ENCODE data around the gene NFATC3. TPM values are rescaled to one million over a fixed set of nuclear protein-coding genes. Genes with fewer than 3 reads are reported as not detected.

NFATC3 gene
- total and polyA plus RNA-seq, 2 donors (not counting 1 experiment from before 2014, with no cell fraction given), result 33.4 to 115 TPM

DNA sequence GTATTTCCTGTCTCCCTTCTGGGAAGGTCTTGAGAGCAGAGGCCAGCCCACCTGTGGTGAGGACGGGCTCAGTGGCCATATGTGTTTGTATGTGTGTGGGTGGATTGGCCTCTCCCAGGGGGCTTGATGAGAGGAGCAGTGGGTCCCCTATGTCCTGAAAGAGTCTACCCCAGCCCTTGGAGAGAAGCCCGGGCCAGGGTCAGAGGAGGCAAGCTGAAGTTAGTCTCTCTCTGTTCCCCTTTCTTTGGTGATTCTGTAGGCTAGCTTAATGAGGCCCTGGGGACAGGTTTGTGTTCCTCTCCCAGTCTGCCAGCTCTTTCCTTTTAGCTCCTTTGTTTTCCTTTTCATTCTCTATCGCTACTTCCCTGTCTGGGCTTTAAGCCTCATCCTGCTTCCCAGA lies 23.8 kb upstream of the NFATC3 start:
- peak overlapping the region; percentile 74 for H3K27ac Mint-ChIP-seq
- TF ChIP-seq, protein P1, sequence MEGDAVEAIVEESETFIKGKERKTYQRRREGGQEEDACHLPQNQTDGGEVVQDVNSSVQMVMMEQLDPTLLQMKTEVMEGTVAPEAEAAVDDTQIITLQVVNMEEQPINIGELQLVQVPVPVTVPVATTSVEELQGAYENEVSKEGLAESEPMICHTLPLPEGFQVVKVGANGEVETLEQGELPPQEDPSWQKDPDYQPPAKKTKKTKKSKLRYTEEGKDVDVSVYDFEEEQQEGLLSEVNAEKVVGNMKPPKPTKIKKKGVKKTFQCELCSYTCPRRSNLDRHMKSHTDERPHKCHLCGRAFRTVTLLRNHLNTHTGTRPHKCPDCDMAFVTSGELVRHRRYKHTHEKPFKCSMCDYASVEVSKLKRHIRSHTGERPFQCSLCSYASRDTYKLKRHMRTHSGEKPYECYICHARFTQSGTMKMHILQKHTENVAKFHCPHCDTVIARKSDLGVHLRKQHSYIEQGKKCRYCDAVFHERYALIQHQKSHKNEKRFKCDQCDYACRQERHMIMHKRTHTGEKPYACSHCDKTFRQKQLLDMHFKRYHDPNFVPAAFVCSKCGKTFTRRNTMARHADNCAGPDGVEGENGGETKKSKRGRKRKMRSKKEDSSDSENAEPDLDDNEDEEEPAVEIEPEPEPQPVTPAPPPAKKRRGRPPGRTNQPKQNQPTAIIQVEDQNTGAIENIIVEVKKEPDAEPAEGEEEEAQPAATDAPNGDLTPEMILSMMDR (IDR thresholded peaks at IDR 0.05), result no peak
- TF ChIP-seq EZH2 (IDR thresholded peaks at IDR 0.05; ENCODE audit: borderline replicate concordance, insufficient read depth, low read depth, low read length, poor library complexity, severe bottlenecking), result no peak

GRCh38 chr16:68062910-68063393 lies 22.2 kb upstream of the NFATC3 start:
- Histone ChIP-seq H3K4me2 (replicated peaks; ENCODE audit: low read depth, low read length, poor library complexity, severe bottlenecking) (no peak overlapping the region), H2AFZ (ENCODE audit: insufficient read depth, low read depth, low read length, poor library complexity, severe bottlenecking) (no peak overlapping the region), H4K20me1 (ENCODE audit: control insufficient read depth, insufficient read depth, low read length, poor library complexity, severe bottlenecking) (peaks cover 44% of the 10 kb centered on the region), H3K4me3 (ENCODE audit: control extremely low read depth in 1 of 5, extremely low read depth in 1 of 5, insufficient read depth in 1 of 5, low read depth in 2 of 5, low read length in 4 of 5) (no peak overlapping the region), H3K27ac (ENCODE audit: low read length in 2 of 2) (no peak overlapping the region), H3K79me2 (ENCODE audit: control insufficient read depth, insufficient read depth, low read length) (peaks cover 26% of the 10 kb centered on the region), H3K9me3 (ENCODE audit: control extremely low read depth in 1 of 3, control insufficient read depth in 2 of 3, insufficient read depth in 1 of 3, low read length in 2 of 3) (no peaks in the 10 kb centered on the region), H3K4me1 (ENCODE audit: control insufficient read depth in 2 of 2, insufficient read depth in 2 of 2, low read length in 2 of 2) (peaks cover 3 to 15% of the 10 kb centered on the region in 2 donors), H3K9ac (ENCODE audit: low read length) (no peak overlapping the region), H3K27me3 (replicated peaks in 1 of 4; ENCODE audit: control extremely low read depth in 1 of 4, control insufficient read depth in 3 of 4, insufficient read depth in 4 of 4, low read length in 3 of 4) (no peaks in the 10 kb centered on the region), H3K36me3 (replicated peaks in 1 of 2; ENCODE audit: control extremely low read depth in 1 of 2, control insufficient read depth in 1 of 2, extremely low read depth in 1 of 2, insufficient read depth in 2 of 2, low read length in 1 of 2) (peaks cover 18 to 67% of the 10 kb centered on the region in 2 experiments)
- DNase-seq, result no peak
- Mint-ChIP-seq H3K4me3 (no peak overlapping the region), H3K4me1 (peaks cover 15% of the 10 kb centered on the region), H3K27me3 (no peaks in the 10 kb centered on the region), H3K27ac (no peak overlapping the region), H3K9me3 (ENCODE audit: insufficient read depth) (no peaks in the 10 kb centered on the region)
- intact Hi-C loops (cut with micrococcal nuclease), result no loop called here
- ATAC-seq (ENCODE audit: low read depth), result no peak
- ChIA-PET POLR2A (interaction anchor here (0.6 kb wide), 1 partner anchor 57 kb away, joined by 5 read pairs; no protein-coding TSS in a partner anchor), CTCF (interaction anchor here (0.6 to 14.0 kb wide), 6 partner anchors 20 to 243 kb away, joined by 3 to 242 read pairs (median 6); partner anchors contain the start of genes NFATC3 and NRN1L)
- TF ChIP-seq, protein P1 (IDR thresholded peaks at IDR 0.05), result no peak
- no peak for TF ChIP-seq EZH2 (IDR thresholded peaks at IDR 0.05; ENCODE audit: borderline replicate concordance, insufficient read depth, low read depth, low read length, poor library complexity, severe bottlenecking)
- WGBS (ENCODE audit: insufficient coverage), result 90% methylated on average over 2 of the region's 4 CpGs

More for the DNA sequence above, 23.8 kb upstream of the NFATC3 start:
- Histone ChIP-seq H3K27me3 (replicated peaks in 1 of 4; ENCODE audit: control extremely low read depth in 1 of 4, control insufficient read depth in 3 of 4, insufficient read depth in 4 of 4, low read length in 3 of 4) (no peaks in the 10 kb centered on the region), H3K36me3 (replicated peaks in 1 of 2; ENCODE audit: control extremely low read depth in 1 of 2, control insufficient read depth in 1 of 2, extremely low read depth in 1 of 2, insufficient read depth in 2 of 2, low read length in 1 of 2) (peaks cover 16 to 70% of the 10 kb centered on the region in 2 experiments), H3K4me1 (ENCODE audit: control insufficient read depth in 2 of 2, insufficient read depth in 2 of 2, low read length in 2 of 2) (peaks cover 3 to 15% of the 10 kb centered on the region in 2 donors), H2AFZ (ENCODE audit: insufficient read depth, low read depth, low read length, poor library complexity, severe bottlenecking) (no peak overlapping the region), H3K27ac (ENCODE audit: low read length in 2 of 2) (no peak overlapping the region), H3K9me3 (ENCODE audit: control extremely low read depth in 1 of 3, control insufficient read depth in 2 of 3, insufficient read depth in 1 of 3, low read length in 2 of 3) (no peaks in the 10 kb centered on the region), H3K79me2 (ENCODE audit: control insufficient read depth, insufficient read depth, low read length) (peaks cover 28% of the 10 kb centered on the region), H4K20me1 (ENCODE audit: control insufficient read depth, insufficient read depth, low read length, poor library complexity, severe bottlenecking) (peaks cover 49% of the 10 kb centered on the region), H3K4me2 (replicated peaks; ENCODE audit: low read depth, low read length, poor library complexity, severe bottlenecking) (no peak overlapping the region), H3K9ac (ENCODE audit: low read length) (no peak overlapping the region), H3K4me3 (ENCODE audit: control extremely low read depth in 1 of 5, extremely low read depth in 1 of 5, insufficient read depth in 1 of 5, low read depth in 2 of 5, low read length in 4 of 5) (no peak overlapping the region)
- CTCF ChIA-PET, result interaction anchor here (0.6 to 1.8 kb wide), 8 partner anchors 9 to 540 kb away, joined by 3 to 9 read pairs (median 4); partner anchors contain the start of gene NFATC3
- H3K9me3 Mint-ChIP-seq (ENCODE audit: insufficient read depth), result no peaks in the 10 kb centered on the region
- no peak for DNase-seq
- WGBS (ENCODE audit: insufficient coverage), result 62% methylated on average over 3 of the region's 3 CpGs
- POLR2A ChIA-PET, result interaction anchor here (1.2 kb wide), 1 partner anchor 23 kb away, joined by 4 read pairs; no protein-coding TSS in a partner anchor
- H3K4me1 Mint-ChIP-seq, result peaks cover 13% of the 10 kb centered on the region
- intact Hi-C loops (cut with micrococcal nuclease), result no loop called here
- H3K4me3 Mint-ChIP-seq, result no peak overlapping the region
- ATAC-seq (ENCODE audit: low read depth), result no peak
- no peaks in the 10 kb centered on the region for H3K27me3 Mint-ChIP-seq

Data from B cell (primary cell).